GM23248 (cell line): ENCODE results near the gene OR5K2. TPM values are rescaled to one million over a fixed set of nuclear protein-coding genes. Genes with fewer than 3 reads are reported as not detected.

Experiments
- DNase-seq: peaks from one replicate; pipeline ENCODE4 v3.0.0-alpha.2; 2015
- H2AFZ ChIP-seq: fragments of 200-600 bp; sonication (generic); 2 replicates; pipeline ENCODE4 v1.6.1; 2016; ENCODE audit warnings: antibody characterized with exemption
- H3F3A ChIP-seq: fragments of 200-600 bp; sonication (generic); 2 replicates; pipeline ENCODE4 v1.6.1; 2016; ENCODE audit warnings: mild to moderate bottlenecking, antibody characterized with exemption, mixed run types; ENCODE audit not compliant: insufficient read depth
- H3K27ac ChIP-seq: fragments of 200-600 bp; sonication (generic); 2 replicates; pipeline ENCODE4 v1.5.1; 2016; ENCODE audit warnings: mild to moderate bottlenecking
- H3K27me3 ChIP-seq: fragments of 200-600 bp; sonication (generic); replicated peaks from 2 replicates; pipeline ENCODE4 v1.6.1; 2016; ENCODE audit warnings: mild to moderate bottlenecking; ENCODE audit not compliant: insufficient read depth
- H3K36me3 ChIP-seq: fragments of 200-600 bp; sonication (generic); 2 replicates; pipeline ENCODE4 v1.6.1; 2016; ENCODE audit warnings: low read depth, mild to moderate bottlenecking
- H3K4me1 ChIP-seq: fragments of 200-600 bp; sonication (generic); 2 replicates; pipeline ENCODE4 v1.6.1; 2016; ENCODE audit warnings: mild to moderate bottlenecking; ENCODE audit not compliant: insufficient read depth
- H3K4me2 ChIP-seq: fragments of 200-600 bp; sonication (generic); one replicate; pipeline ENCODE4 v1.6.1; 2016; ENCODE audit warnings: mild to moderate bottlenecking; ENCODE audit not compliant: unreplicated experiment
- H3K4me3 ChIP-seq: fragments of 200-600 bp; sonication (generic); 2 replicates; pipeline ENCODE4 v1.5.1; 2016; ENCODE audit warnings: mild to moderate bottlenecking
- H3K79me2 ChIP-seq: fragments of 200-600 bp; sonication (generic); 2 replicates; pipeline ENCODE4 v1.6.1; 2016; ENCODE audit warnings: mild to moderate bottlenecking; ENCODE audit not compliant: insufficient read depth
- H3K9ac ChIP-seq: fragments of 200-600 bp; sonication (generic); 2 replicates; pipeline ENCODE4 v1.6.1; 2016; ENCODE audit warnings: mild to moderate bottlenecking
- H3K9me2 ChIP-seq: fragments of 200-600 bp; sonication (generic); 2 replicates; pipeline ENCODE4 v1.6.1; 2016; ENCODE audit warnings: mixed run types, mild to moderate bottlenecking, moderate library complexity; ENCODE audit not compliant: insufficient read depth
- H3K9me3 ChIP-seq: fragments of 200-600 bp; sonication (generic); one replicate; pipeline ENCODE4 v1.6.1; 2017; ENCODE audit warnings: low read depth
- H4K20me1 ChIP-seq: fragments of 200-600 bp; sonication (generic); 2 replicates; pipeline ENCODE4 v1.6.0; 2016; ENCODE audit not compliant: insufficient read depth
- EZH2 ChIP-seq: fragments of 200-600 bp; sonication (generic); IDR thresholded peaks from 2 replicates; pipeline ENCODE4 v1.6.1; 2018; ENCODE audit warnings: antibody characterized with exemption, mild to moderate bottlenecking; ENCODE audit not compliant: insufficient read depth, poor library complexity, severe bottlenecking
- EZH2phosphoT487 ChIP-seq: fragments of 200-600 bp; sonication (generic); IDR thresholded peaks from 2 replicates; pipeline ENCODE4 v1.6.1; 2018; ENCODE audit warnings: antibody characterized with exemption, moderate library complexity, mild to moderate bottlenecking, low read depth; ENCODE audit not compliant: insufficient read depth
- WGBS, 2 experiments: methylation state at CpG; one replicate each; pipeline ENCODE4 v1.1.6; 2015 to 2017; ENCODE audit warnings: low lambda C conversion rate in 2 of 2, low coverage in 1 of 2; ENCODE audit errors: missing lambda C conversion rate in 2 of 2; 5-methylcytosine and 5-hydroxymethylcytosine counted together
- in situ Hi-C: fragments of 300-500 bp; cut with MboI; formaldehyde crosslinking; loops from 2 replicates; pipeline ENCODE4 v1.15.0; 2020
- polyA plus RNA-seq: library from polyadenylated mRNA; unstranded; fragments of >200 nt; fragmentation: Nextera tagmentation; extraction: Ambion mirVana; gene quantifications from 2 replicates; pipeline ENCODE4 v1.2.1, GENCODE V29; 2016
- total RNA-seq: library from RNA; depleted of rRNA; stranded (reverse); fragments of >200 nt; shearing (Covaris generic); gene quantifications from 2 replicates; pipeline ENCODE4 v1.2.3, GENCODE V29; 2014

OR5K2 gene
- total and polyA plus RNA-seq, 2 experiments from 2014 or later, result not detected

GRCh38 chr3:98534734-98535133 is 37.3 kb downstream of the OR5K2 start:
- Histone ChIP-seq H3K4me2 (no peak overlapping the region), H3K9me2 (no peaks in the 10 kb centered on the region), H3K9ac (no peak overlapping the region), H3K79me2 (no peaks in the 10 kb centered on the region), H3K27ac (no peak overlapping the region), H3K36me3 (no peaks in the 10 kb centered on the region), H3K4me1 (no peaks in the 10 kb centered on the region), H2AFZ (no peak overlapping the region), H3K9me3 (no peaks in the 10 kb centered on the region), H4K20me1 (no peaks in the 10 kb centered on the region), H3K4me3 (no peak overlapping the region), H3F3A (no peaks in the 10 kb centered on the region), H3K27me3 (peaks cover 8% of the 10 kb centered on the region; the same call in 1 of the 2 replicates)
- no peak for DNase-seq
- in situ Hi-C loops, result no loop called here
- no peak for TF ChIP-seq EZH2phosphoT487
- TF ChIP-seq EZH2, result no peak
- WGBS, 2 experiments, result 77 to 79% methylated on average over 1 of the region's 1 CpG

GRCh38 chr3:98536456-98537017 is 39.1 kb downstream of the OR5K2 start:
- Histone ChIP-seq H3F3A (no peaks in the 10 kb centered on the region), H3K4me1 (no peaks in the 10 kb centered on the region), H3K4me3 (no peak overlapping the region), H3K9me3 (no peaks in the 10 kb centered on the region), H3K27ac (no peak overlapping the region), H3K79me2 (no peaks in the 10 kb centered on the region), H3K36me3 (no peaks in the 10 kb centered on the region), H3K9ac (no peak overlapping the region), H3K9me2 (no peaks in the 10 kb centered on the region), H3K4me2 (no peak overlapping the region), H3K27me3 (peaks cover 5% of the 10 kb centered on the region; the same call in 1 of the 2 replicates), H2AFZ (no peak overlapping the region), H4K20me1 (no peaks in the 10 kb centered on the region)
- 82 to 90% methylated on average over 6 of the region's 6 CpGs for WGBS, 2 experiments
- DNase-seq, result no peak
- no peak for TF ChIP-seq EZH2phosphoT487
- in situ Hi-C loops, result no loop called here

- H3K9ac ChIP-seq, result no peak overlapping the region
- no peaks in the 10 kb centered on the region for H3K4me1 ChIP-seq
- H3K4me3 ChIP-seq, result no peak overlapping the region
- no peak for DNase-seq
- no peak overlapping the region for H3K4me2 ChIP-seq
- H3K27ac ChIP-seq, result no peak overlapping the region
- no peaks in the 10 kb centered on the region for H4K20me1 ChIP-seq
- H3K27me3 ChIP-seq, result 0 out of 2 replicates have a peak, but pooled peaks cover 5% of the 10 kb centered on the region
- in situ Hi-C loops, result no loop called here
- H3K9me3 ChIP-seq, result no peaks in the 10 kb centered on the region
- WGBS, 2 experiments, result 56 to 67% methylated on average over 3 of the region's 3 CpGs
- no peaks in the 10 kb centered on the region for H3K79me2 ChIP-seq
- H2AFZ ChIP-seq, result no peak overlapping the region
- no peaks in the 10 kb centered on the region for H3F3A ChIP-seq
- no peaks in the 10 kb centered on the region for H3K36me3 ChIP-seq
- TF ChIP-seq EZH2 (no peak), EZH2phosphoT487 (no peak)
- no peaks in the 10 kb centered on the region for H3K9me2 ChIP-seq
Measured at GRCh38 chr3:98540346-98540745, 42.9 kb downstream of the OR5K2 start.

GRCh38 chr3:98541695-98542094 is 44.2 kb downstream of the OR5K2 start:
- in situ Hi-C loops, result no loop called here
- WGBS, 2 experiments, result 65 to 78% methylated on average over 1 of the region's 1 CpG
- TF ChIP-seq EZH2phosphoT487, result no peak
- TF ChIP-seq EZH2, result no peak
- H3K36me3 ChIP-seq, result no peaks in the 10 kb centered on the region
- H4K20me1 ChIP-seq, result no peaks in the 10 kb centered on the region
- H3K79me2 ChIP-seq, result no peaks in the 10 kb centered on the region
- no peaks in the 10 kb centered on the region for H3K4me1 ChIP-seq
- no peaks in the 10 kb centered on the region for H3K9me3 ChIP-seq
- H3K27me3 ChIP-seq, result 0 out of 2 replicates have a peak, but pooled peaks cover 5% of the 10 kb centered on the region
- no peaks in the 10 kb centered on the region for H3F3A ChIP-seq
- no peak for DNase-seq
- H3K4me3 ChIP-seq, result no peak overlapping the region
- H3K4me2 ChIP-seq, result no peak overlapping the region
- H3K9ac ChIP-seq, result no peak overlapping the region
- no peak overlapping the region for H3K27ac ChIP-seq
- no peak overlapping the region for H2AFZ ChIP-seq
- H3K9me2 ChIP-seq, result no peaks in the 10 kb centered on the region

GRCh38 chr3:98542623-98543022 is 45.1 kb downstream of the OR5K2 start:
- H4K20me1 ChIP-seq, result no peaks in the 10 kb centered on the region
- H3K9ac ChIP-seq, result no peak overlapping the region
- H3K79me2 ChIP-seq, result no peaks in the 10 kb centered on the region
- peaks cover 5% of the 10 kb centered on the region; the same call in 1 of the 2 replicates for H3K27me3 ChIP-seq
- no peaks in the 10 kb centered on the region for H3F3A ChIP-seq
- in situ Hi-C loops, result no loop called here
- no peak for DNase-seq
- H3K9me3 ChIP-seq, result no peaks in the 10 kb centered on the region
- no peak overlapping the region for H2AFZ ChIP-seq
- no peak overlapping the region for H3K4me3 ChIP-seq
- H3K27ac ChIP-seq, result no peak overlapping the region
- 87 to 88% methylated on average over 1 of the region's 1 CpG for WGBS, 2 experiments
- no peaks in the 10 kb centered on the region for H3K36me3 ChIP-seq
- no peaks in the 10 kb centered on the region for H3K9me2 ChIP-seq
- TF ChIP-seq EZH2 (no peak), EZH2phosphoT487 (no peak)
- H3K4me1 ChIP-seq, result no peaks in the 10 kb centered on the region
- H3K4me2 ChIP-seq, result no peak overlapping the region
